ENCODE data around the gene TRH. TPM values are rescaled to one million over a fixed set of nuclear protein-coding genes. Genes with fewer than 3 reads are reported as not detected.

Gene TRH
- not detected in 5 replicates for total RNA-seq (2022; extraction: Qiagen RNA extraction; ENCODE audit: low read depth)

GRCh38 chr3:129974564-129974832, at the start of gene TRH:
TSS of gene TRH (plus strand) at chr3:129974720. CDS start at chr3:129975817, 1,097 bp downstream.

Other genes with a start within 250 kb of the TRH start
- gene TMCC1, start 81.0 kb upstream of the TRH start, total RNA-seq (2022; extraction: Qiagen RNA extraction; ENCODE audit: low read depth), result 11.0 to 11.8 TPM (median 11.5 TPM) in 5 replicates
- gene ALG1L2, start 107.1 kb downstream of the TRH start, total RNA-seq (2022; extraction: Qiagen RNA extraction; ENCODE audit: low read depth), result not detected in 5 replicates